Stimulated activated naive CD4-positive, alpha-beta T cell (primary cell): ENCODE results near the gene KCTD8.
"Not testable (repeated sequence)": the region's sequence is repeated elsewhere in the genome, so short reads cannot be mapped to it uniquely, and the experiment has no call there.

Experiments
- DNase-seq, 6 experiments: peaks; one replicate each; lab custom pipeline; 2025; lab: John Stamatoyannopoulos, UW

The KCTD8 gene

DNA sequence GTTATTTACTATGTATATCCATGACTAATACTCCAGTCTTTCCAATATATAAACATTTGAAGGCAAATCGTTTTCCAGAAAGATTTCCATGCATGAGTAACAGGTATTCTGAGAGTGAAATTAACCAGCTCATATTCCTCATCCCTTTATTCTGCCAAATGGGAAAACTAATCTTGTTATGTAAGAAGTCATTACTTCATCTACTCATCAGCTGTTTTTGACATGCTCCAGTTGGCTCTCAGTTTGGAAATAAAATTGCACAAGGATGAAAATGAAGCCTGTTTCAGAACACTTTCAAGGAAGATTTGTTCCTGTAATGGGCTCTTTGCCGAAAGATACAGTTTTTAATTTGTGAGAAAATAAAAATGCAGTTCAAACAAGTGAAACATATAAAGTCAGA lies 121.9 kb downstream of the KCTD8 start:
- no peak for DNase-seq

DNA sequence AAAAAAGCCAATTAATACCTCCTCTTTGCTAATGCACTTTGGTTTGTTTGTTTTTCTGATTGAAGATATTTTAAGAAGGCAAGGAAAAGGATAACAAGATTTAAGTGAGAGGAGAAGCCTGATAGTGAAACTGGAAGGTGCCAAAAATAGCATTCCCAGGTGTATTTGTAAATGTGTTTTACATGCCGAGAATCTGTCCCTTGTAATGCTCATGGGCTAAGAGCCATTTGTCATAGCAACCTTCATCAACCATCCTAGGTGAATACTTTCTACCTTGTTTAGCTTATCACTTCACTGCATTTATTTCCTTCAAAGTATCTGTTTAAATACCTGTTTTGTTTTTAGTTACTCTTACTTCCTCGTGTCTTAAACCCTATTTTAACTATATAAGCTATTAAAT lies 127.8 kb downstream of the KCTD8 start:
- DNase-seq: no peak

- no peak for DNase-seq
These were observed 129.5 kb downstream of the KCTD8 start for GRCh38 chr4:44319129-44319528.

GRCh38 chr4:44313702-44314101 lies 134.9 kb downstream of the KCTD8 start:
- no peak for DNase-seq

GRCh38 chr4:44287505-44287904 lies 161.1 kb downstream of the KCTD8 start:
- no peak for DNase-seq

DNA sequence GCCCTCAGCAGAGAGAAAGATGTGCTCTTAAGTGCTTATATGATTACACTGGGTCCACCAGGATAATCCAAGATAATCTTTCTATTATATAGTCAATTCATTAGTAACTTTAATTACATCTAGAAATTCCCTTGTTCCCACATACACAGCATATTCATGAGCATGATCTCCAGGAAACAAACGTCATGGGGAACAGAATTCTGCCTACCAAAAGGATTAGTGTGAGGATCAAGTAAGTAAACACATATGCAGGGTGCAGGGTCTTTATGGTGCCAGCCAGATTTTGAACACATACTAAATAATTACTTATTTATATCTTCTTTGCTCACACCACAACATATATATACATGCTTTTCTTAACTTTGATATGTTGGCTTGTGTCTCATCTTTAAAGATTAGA lies 169.1 kb downstream of the KCTD8 start:
- DNase-seq: no peak

DNA sequence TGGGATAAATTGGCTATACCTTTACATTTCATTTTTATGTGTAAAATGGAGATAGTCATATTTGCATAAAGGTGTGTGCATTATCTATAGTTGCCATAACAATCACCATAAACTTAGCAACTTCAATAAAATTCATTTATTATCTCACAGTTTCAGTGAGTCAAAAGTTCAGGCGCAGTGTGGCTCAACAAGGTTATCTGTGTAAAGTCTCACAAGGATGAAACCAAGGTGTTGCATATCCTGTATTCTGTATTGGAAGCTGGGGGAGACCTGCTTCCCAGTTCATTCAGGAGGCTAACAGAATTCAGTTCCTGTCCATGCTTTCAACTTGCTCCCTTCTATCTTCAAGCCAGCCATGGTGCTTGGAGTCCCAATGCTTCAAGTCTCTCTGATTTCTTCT lies 169.5 kb downstream of the KCTD8 start:
- DNase-seq: no peak

DNA sequence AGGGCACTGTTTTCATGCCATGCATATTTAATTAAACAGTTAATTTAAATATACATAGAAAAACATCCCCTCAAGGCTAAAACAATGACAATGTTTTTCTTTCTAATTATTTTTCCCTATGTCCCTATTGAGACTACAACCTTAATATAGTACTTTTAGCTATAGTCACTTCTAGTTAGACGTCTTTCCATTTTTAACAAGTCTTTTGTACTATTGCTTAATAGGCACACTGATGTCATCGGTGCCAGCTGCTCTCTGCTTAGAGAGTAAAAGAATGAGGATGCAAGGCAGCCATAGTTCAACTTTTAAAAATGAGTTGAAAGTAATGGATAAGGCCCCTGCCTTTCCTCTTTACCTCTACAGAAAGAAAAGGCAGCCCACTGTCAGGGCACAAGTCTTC lies 191.1 kb downstream of the KCTD8 start:
- no peak for DNase-seq

DNA sequence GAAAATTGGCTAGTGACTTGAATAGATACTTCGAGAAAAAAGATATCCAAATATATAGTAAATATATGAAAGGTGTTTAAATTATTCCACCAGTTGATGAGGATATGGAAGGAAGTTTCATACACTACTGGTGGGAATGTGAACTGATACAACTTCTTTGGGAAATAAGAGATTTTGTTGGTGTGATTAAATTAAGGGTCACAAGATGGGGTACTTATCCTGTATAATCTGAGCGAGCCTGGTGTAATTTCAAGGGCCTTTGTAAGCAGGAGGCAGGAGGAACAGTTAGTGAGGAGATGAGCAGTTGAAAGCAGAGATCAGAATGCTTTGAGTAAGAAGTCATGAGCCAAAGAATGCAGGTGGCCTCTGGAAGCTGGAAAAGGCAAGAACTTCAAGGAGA lies 192.2 kb downstream of the KCTD8 start:
- DNase-seq: no peak

DNA sequence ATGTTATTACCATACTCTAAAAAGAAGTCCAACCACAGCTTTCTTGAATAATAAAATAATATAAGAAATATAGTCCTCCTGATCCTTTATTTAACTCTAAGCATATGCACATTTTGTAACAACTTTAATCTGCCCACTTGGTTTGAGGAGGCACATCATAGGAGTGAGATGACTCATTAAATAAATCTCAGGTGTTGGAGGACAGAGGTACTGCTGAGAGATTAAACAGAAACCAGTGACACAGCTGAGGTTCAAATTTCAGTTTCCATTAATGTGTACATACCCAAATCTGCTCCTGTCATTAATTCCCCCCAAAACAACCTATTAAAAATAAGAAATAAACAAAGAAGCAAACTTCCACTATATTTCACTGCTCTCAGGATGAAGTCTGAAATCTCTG lies 211.0 kb downstream of the KCTD8 start:
- no peak for DNase-seq

DNA sequence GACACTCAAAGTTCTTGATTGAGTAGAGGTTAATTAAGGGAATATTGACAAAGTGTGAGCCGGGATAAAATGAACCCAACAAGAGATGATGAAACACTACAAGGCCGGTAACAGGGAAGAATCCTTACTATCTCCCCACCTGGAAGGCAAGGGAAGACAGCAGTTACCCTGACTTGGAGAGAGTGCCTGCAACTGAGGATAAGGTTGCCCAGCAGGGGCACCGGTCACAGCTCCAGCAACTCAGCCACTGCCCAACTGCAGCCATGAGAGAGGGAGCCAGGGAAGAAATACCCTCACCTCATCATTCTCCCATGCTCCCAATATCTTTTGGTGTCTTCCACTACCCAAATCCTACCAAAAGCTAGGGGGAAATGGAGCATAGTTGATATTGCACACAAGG lies 212.7 kb downstream of the KCTD8 start:
- no peak for DNase-seq

GRCh38 chr4:44232262-44232661 lies 216.3 kb downstream of the KCTD8 start:
- DNase-seq: no peak

GRCh38 chr4:44231006-44231405 lies 217.6 kb downstream of the KCTD8 start:
- DNase-seq: no peak

DNA sequence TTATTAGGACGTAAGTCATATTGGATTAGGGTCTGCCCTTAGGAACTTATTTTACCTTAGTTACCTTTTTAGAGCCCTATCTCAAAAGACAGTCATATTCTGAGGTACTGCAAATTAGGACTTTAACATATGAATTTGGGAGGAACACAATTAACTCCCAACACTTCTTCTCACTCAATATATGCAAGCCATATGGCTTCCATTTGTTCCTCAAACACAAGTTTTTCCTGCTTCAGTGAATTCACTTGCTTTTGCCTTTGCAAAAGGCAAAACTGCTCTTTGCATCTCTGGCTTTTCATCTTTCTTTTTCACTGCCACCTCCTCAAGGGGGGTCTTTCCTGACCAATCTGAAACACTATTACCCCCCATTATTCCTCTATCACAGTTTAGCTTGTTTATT lies 220.3 kb downstream of the KCTD8 start:
- no peak for DNase-seq

- DNase-seq: no peak
These were observed 227.2 kb downstream of the KCTD8 start for GRCh38 chr4:44221407-44221806.

GRCh38 chr4:44210750-44211149 lies 237.9 kb downstream of the KCTD8 start:
- no peak for DNase-seq

DNA sequence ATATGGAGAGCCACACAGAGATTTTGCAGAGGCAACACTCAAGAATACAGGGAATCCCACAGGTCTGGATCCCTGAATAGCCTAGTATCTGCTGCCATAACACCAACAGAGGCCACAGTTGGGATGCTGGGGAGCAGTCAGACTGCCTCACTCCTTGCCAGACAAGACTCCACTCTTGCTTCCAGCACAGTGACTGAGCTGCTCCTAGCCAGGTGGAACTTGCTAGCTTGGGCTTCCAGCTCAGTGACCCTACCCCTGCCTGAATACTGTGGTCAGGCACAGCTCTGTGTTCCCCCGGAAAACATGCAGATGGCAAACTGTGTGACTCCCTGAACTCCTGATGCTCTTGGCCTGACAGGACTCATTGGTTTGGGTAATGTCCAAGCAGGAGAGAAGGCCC lies 251.8 kb downstream of the KCTD8 start:
- DNase-seq: no peak

DNA sequence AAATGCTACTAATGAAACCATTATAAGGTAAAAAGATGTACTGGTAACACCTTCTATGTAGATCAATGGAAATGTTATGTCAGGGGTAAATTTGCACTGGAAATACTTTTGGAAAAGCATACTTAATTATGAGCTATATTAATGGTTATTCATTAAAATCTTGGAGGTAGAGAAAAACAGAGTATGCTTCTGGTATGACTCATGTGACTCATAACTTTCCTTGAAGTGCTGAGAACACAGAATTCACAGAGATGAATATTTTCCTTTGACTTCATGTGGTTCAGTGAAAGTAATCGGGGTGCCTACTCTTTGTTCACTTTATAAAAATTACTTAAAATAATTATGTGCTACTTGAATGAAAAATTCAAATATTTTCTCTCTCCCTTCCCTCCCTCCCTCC lies 254.2 kb downstream of the KCTD8 start:
- no peak for DNase-seq

DNA sequence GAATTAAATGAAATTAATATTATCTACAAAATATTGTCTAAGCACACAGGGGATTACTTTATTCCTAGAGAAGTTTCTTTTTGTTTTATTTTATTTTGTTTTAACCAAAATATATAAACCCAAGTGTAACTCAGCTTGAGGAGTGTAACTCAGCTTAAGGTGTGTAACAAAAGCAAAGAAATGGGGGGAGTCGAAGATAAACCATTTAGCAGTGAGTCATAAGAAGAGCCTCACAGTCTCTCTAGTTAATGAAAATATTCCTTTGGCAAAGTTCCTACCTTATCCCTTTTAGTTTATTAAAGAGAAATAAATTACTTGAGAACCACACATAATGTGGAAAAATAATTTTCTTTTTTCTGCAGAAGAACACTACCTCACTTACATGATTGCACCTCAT lies 261.8 kb downstream of the KCTD8 start:
- DNase-seq: no peak

- no peak for DNase-seq
These were observed 262.3 kb downstream of the KCTD8 start for GRCh38 chr4:44186096-44186849.

GRCh38 chr4:44181491-44182349 lies 266.9 kb downstream of the KCTD8 start:
- not testable (repeated sequence) for DNase-seq

- not testable (repeated sequence) for DNase-seq
These were observed 280.8 kb downstream of the KCTD8 start for GRCh38 chr4:44167766-44168165.

GRCh38 chr4:44165938-44166337 lies 282.7 kb downstream of the KCTD8 start:
- DNase-seq: no peak
